ENCODE results near the gene CNTLN. TPM values are rescaled to one million over a fixed set of nuclear protein-coding genes. Genes with fewer than 3 reads are reported as not detected.

Gene CNTLN
- total and polyA plus RNA-seq, 2 of the 8 experiments (the other 6 are each of a cell fraction or from before 2014, with no cell fraction given) = 4.8 to 10.8 TPM

GRCh38 chr9:17088566-17088965 lies 46.3 kb upstream of the CNTLN start:
- H3K27me3 ChIP-seq (replicated peaks in 1 of 4; ENCODE audit: control insufficient read depth in 3 of 4, extremely low read depth in 1 of 4, insufficient read depth in 3 of 4, low read length in 3 of 4) = no peaks in the 10 kb centered on the region
- H3K56ac ChIP-seq (replicated peaks; ENCODE audit: insufficient read length, low read depth, low read length) = no peak overlapping the region
- no peaks in the 10 kb centered on the region for H3K79me2 ChIP-seq (ENCODE audit: control insufficient read depth in 1 of 2, insufficient read depth in 2 of 2, low read length in 2 of 2)
- H3K79me1 ChIP-seq (ENCODE audit: low read depth, low read length) = no peaks in the 10 kb centered on the region
- 84% methylated on average over 5 of the region's 5 CpGs; no CpG with 5 or more reads in 1 of the 2 experiments for WGBS, 2 experiments (ENCODE audit: extremely low coverage in 1 of 2, insufficient coverage in 1 of 2, insufficient read length in 1 of 2, insufficient replicate concordance in 2 of 2, low coverage in 1 of 2, low lambda C conversion rate in 2 of 2, missing lambda C conversion rate in 1 of 2)
- H3K36me3 ChIP-seq (ENCODE audit: control insufficient read depth in 2 of 4, insufficient read depth in 4 of 4, low read length in 3 of 4) = no peaks in the 10 kb centered on the region
- no peak overlapping the region for H4K5ac ChIP-seq (ENCODE audit: insufficient read length, low read depth, low read length)
- no peak overlapping the region for H3K4me2 ChIP-seq (ENCODE audit: insufficient read depth in 1 of 2, low read depth in 2 of 2, low read length in 2 of 2)
- no peak for TF ChIP-seq SIRT6 (IDR thresholded peaks at IDR 0.05; ENCODE audit: low read length)
- no peak overlapping the region for H3K18ac ChIP-seq (ENCODE audit: extremely low read depth, low read length)
- H3K4me1 ChIP-seq (replicated peaks in 1 of 4; ENCODE audit: control insufficient read depth in 3 of 4, insufficient read depth in 4 of 4, low read length in 3 of 4) = no peaks in the 10 kb centered on the region
- H4K20me1 ChIP-seq (replicated peaks in 1 of 2; ENCODE audit: control insufficient read depth in 1 of 2, insufficient read depth in 2 of 2, low read length in 2 of 2) = no peaks in the 10 kb centered on the region
- no peak overlapping the region for H2BK20ac ChIP-seq (ENCODE audit: low read length)
- no peak overlapping the region for H4K91ac ChIP-seq (replicated peaks; ENCODE audit: insufficient read length, low read length)
- H2BK5ac ChIP-seq (ENCODE audit: low read depth, low read length) = no peak overlapping the region
- H2BK12ac ChIP-seq (ENCODE audit: low read depth, low read length) = no peak overlapping the region
- no peak overlapping the region for H2AK5ac ChIP-seq (ENCODE audit: low read depth, low read length)
- H2BK120ac ChIP-seq (replicated peaks; ENCODE audit: low read depth, low read length) = no peak overlapping the region
- no peak overlapping the region for H4K8ac ChIP-seq (ENCODE audit: extremely low read depth, insufficient read depth, low read length)
- no peak overlapping the region for H3K4ac ChIP-seq (replicated peaks; ENCODE audit: insufficient read length, low read depth, low read length)
- DNase-seq (ENCODE audit: low read depth in 1 of 2, low spot score in 2 of 2) (no peak), FAIRE-seq (no peak)
- no peaks in the 10 kb centered on the region for H3K23me2 ChIP-seq (ENCODE audit: low read depth, low read length)
- H3K27ac ChIP-seq (ENCODE audit: low read depth, low read length) = no peak overlapping the region
- no peak overlapping the region for H3K4me3 ChIP-seq (ENCODE audit: extremely low read depth in 1 of 4, insufficient read depth in 2 of 4, low read depth in 3 of 4, low read length in 4 of 4)
- H3K23ac ChIP-seq (ENCODE audit: insufficient read length) = no peak overlapping the region
- no peak overlapping the region for H2BK15ac ChIP-seq (ENCODE audit: low read length)
- POLR2A ChIA-PET (ENCODE audit: partially characterized antibody) = no interaction called here
- H3K9ac ChIP-seq (replicated peaks in 1 of 4; ENCODE audit: extremely low read depth in 1 of 4, low read depth in 3 of 4, low read length in 3 of 4) = no peak overlapping the region
- CTCF ChIA-PET (ENCODE audit: partially characterized antibody) = interaction anchor here (0.6 to 1.3 kb wide), 3 partner anchors 10 to 271 kb away, joined by 3 to 5 read pairs (median 4); no protein-coding TSS in a partner anchor
- H2AFZ ChIP-seq (ENCODE audit: low read length) = 0 out of 2 replicates have a peak overlapping the region, but pooled peaks have one; percentile 68
- no peaks in the 10 kb centered on the region for H3K9me3 ChIP-seq (ENCODE audit: insufficient read depth in 2 of 2, low read depth in 1 of 2, low read length in 1 of 2)
- no peak overlapping the region for H3K14ac ChIP-seq (ENCODE audit: insufficient read length)
